ENCODE measurements around the gene CDH4.

Gene CDH4

DNA sequence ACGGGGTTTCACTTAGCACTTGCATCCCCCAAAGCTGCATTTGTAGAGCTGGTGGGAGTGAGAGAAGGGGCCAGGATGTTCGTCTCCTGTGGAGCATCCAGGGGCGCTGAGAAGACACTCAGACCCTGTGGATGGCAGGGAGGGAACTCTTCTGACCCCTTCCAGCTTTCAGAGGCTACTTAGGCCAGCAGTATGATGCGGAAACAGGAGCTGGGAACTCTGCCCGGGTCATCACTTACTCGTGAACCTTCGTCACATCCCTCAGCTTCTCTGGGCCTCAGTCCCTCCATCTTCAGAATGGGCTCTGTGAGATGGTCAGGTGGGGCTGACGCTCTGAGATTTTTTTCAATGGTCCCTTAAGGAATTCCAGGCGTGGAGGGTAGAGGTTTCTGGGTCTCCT, 585.1 kb downstream of the CDH4 start:
- DNase-seq (ENCODE audit: low read depth, low spot score) = no peak

DNA sequence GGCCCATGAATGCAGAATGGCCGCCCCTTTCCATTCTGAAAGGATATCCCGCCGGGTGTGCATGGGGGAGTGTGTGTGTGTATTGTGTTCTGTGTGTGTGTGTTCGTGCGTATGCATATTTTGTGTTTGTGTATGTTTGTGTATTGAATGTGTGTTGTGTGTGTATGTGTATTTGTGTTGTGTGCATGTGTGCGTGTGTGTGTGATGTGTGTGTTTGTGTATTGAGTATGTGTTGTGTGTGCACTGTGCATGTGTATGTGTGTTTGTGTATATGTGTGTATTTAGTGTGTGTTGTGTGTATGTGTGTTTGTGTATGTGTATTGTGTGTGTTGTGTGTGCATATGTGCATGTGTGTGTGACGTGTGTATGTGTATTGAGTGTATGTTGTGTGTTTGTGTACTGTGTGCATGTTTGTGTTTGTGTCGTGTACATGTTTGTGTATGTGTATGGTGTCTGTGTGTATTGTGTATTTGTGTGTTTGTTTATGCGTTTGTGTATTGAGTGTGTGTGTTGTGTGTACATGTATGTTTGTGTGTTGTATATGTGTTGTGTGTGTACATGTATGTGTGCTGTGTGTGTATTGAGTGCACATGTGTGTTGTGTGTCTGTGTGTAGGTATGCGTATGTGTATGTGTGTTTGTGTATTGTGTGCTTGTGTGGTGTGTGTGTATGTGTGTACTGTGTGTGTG, 587.3 kb downstream of the CDH4 start:
- DNase-seq (ENCODE audit: low read depth, low spot score) = no peak

DNA sequence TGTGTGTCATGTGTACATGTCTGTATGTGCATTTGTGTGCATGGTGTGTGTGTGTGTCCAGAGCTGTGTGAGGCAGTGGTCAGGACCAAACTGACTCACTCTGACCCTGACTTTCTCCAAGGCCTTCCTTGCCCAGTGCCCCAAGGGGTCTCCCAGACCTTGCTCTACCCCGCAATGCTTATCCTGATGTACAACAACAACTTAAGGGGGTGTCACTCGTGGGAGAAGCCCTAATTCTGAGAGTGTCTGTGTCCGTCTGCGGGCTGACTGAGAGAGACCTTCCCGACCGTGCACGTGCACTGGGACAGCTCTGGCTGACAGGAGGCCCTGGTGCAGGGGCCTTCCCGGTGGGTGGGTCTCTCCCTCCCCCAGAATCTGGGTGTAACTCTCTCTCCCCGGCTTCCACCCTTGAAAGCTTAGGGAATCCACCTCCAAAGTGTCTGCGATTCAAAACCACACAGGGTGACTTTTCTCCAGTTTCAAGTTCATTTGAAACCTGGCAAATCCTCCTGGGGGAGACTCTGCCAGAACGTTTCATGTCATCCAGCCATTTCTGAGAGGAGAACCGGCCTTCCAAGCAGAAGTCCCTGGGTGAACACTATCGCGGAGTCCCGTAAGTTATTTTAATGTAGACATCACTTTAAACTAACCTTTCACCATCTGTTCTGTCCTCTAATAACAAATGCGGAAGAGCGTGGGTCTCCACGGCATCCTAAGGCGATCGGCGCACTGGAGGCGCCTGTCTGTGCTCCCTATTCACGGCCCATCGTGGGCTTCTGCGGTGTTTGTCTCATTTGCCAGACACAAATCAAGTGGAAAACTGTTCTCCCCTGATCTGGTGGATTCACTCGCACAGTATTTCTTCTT, 588.1 kb downstream of the CDH4 start:
- DNase-seq (ENCODE audit: low read depth, low spot score) = no peak

DNA sequence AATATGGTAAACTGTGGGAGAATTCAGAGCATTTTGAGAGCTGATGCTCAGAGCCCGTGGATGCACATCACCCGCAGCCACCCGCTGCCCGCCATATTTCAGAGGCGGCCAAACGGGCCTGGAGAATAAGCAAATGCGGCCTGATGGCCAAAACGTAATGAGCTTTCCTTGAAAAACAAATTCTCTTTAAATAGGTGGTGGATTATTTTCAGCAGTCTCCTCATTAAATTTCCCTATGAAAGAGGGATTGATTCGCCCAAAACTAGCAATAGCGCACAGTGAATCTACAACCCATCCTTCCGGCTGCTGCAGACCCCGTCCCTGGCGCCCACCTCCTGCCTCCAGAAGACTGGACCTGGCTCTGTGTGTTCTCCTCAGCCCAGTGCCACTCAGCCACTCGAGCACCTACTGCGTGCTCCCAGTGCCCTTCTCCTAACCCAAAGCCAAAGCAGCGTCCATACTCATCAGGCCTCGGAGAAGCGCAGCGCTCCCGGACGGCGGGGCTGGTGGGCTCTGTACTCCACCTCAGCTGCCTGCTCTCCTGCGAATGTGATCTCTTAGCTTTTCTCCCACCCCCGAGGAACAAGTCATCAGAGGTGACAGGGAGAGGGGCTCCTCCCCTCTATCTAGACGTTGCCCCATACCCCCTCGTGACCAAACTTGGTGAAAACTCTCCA, 588.9 kb downstream of the CDH4 start:
- DNase-seq (ENCODE audit: low read depth, low spot score) = no peak

DNA sequence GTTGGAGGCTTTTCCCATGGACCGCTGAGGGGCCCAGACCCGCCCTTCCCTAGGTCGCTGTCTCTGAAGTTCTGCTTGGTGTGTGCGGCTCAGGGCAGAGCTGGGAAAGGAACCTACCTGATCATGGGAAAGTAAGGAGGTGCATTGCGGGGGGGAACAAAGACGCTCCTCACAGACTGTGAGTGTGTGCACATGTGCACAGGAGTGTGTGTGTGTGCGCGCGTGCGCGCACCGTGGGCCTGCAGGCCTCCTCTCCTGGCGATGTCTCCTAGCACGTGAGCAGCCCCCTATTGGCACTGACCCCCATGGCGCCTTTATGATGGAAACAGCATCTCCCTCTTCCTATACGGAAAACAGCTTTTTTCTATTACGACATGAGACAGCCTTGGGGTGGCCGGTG, 589.5 kb downstream of the CDH4 start:
- DNase-seq (ENCODE audit: low read depth, low spot score) = no peak

DNA sequence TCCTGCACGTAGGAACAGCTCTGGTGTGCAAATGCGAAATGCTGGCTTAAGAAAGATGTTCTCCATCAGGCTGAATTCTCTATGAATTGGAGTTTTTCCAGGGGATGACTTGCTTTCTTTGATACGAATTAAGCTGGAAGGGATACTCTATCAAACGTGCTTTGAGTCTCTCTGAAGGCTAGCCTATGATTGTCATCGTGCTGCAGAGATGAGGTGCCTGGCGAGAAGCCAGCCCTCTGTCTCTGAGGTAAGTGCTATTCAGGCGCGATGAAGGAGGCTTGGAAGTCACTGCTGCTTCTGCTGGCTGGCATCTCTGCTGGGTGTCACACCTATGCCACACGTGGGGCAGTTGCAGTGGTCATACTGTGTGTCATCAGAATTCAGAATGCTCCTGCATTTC, 589.9 kb downstream of the CDH4 start:
- DNase-seq (ENCODE audit: low read depth, low spot score) = no peak

DNA sequence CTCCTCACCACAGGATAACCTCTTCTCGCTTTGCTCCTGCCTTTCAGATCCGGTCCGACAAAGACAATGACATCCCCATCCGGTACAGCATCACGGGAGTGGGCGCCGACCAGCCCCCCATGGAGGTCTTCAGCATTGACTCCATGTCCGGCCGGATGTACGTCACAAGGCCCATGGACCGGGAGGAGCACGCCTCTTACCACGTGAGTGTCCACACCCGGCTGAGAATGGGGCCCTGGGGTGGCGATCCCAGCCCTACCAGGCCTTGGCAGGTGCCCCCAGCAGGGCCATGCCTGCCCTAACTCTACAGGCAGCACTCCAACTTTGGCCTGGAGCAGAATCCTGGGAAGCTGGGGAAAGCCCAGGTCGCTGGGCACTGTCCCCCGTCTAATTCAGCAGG, 592.6 kb downstream of the CDH4 start:
- DNase-seq (ENCODE audit: low read depth, low spot score) = no peak

DNA sequence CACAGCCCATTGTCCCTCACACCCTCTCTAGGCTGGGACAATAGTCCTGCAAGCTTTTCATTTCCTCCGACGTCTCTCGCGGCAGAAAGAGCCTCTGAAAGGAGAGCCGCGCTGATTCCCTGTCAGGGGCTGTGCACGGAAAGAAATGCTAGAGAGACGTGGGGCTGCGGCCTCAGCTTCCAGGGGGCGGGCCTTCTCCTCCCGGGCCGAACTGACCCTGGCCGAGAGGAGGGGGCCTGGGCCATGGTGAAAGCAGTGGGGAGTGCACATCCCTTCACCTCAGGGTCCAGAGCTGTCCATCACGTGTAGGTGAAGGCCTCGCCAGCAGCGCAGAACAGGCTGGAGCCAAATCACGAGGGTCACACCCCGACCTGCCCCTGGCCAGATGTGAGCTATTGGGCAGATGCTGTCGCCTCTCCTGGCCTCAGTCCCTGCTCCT, 593.2 kb downstream of the CDH4 start:
- DNase-seq (ENCODE audit: low read depth, low spot score) = no peak

DNA sequence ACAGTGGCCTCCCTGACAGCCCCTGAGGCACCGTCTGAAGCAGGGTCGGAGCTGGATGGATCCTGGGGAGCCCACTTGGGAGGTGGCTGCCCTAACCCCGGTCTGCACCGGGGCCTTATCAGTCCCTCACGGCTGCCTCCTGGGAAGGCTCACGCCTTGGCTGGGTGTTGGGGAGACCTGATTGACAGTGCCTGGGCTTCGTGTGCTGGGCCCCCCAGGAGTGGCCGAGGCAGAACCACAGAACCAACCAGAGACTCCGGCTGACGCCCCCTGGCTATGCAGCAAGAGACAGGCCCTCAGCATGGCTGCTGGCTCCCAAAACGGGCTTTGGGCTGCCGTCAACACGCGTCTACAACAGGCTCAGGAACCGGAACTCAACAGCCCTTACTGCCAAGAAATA, 594.0 kb downstream of the CDH4 start:
- DNase-seq (ENCODE audit: low read depth, low spot score) = no peak

DNA sequence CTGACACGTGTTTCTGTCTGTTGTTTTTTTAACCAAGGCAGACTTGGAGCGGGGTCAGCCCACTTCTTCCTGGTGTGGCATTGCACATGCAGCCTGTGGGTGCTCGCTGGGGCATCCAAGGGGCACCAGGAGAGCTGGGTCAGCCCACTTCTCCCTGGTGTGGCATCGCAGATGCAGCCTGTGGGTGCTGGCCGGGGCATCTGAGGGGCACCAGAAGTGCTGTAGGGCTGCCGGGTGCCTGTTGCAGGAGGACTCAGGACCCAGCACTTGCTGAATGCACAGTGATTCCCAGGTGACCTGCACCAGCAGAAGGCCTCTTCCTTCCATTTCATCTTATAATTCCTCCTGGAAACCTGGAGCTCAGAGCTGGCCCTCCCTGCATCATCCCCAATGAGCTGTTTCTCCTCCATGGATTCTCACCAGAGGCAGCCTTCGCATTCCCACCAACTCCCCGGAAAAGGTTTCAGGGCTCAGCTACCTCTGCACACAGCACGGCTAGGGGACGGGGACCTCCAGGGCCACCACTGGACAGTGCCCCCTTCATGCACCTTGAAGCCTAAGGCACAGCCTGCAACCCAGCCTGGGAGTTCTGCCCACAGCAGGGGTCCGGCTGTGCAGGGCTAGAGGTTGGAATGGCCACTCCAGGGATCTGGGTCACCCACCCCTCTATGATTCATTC, 594.8 kb downstream of the CDH4 start:
- DNase-seq (ENCODE audit: low read depth, low spot score) = no peak

DNA sequence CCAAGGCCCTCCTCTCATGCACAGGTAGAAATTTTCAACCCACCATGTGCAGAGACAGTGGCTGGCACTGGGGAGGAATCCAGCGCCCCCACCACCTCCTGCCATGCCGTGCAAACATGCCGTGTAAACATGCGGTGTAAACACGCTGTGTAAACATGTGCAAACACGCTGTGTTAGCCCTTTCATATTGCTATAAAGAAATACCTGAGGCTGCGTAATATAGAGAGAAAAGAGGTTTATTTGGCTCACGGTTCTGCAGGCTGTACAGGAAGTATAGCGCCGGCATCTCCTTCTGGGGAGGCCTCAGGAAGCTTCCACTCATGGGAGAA, 595.3 kb downstream of the CDH4 start:
- no peak for DNase-seq (ENCODE audit: low read depth, low spot score)

DNA sequence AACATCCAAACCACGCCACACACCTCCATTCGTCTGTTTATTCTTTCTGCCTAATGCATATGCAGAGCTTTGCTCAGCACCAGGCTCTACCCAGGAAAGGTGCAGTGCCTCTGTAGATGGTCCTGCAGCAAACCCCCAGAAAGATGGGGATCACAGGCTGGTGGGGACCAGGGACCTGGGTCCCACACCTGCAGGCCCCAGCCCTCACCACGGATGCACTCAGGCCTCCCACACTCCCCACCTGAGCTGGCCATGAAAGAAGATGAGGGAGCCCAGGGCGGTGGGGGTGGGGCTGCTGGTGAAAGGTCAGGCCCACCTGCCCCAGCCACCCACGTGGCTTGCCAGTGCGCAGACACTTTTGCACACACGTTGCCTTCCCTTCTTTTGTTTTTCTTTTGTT, 595.9 kb downstream of the CDH4 start:
- DNase-seq (ENCODE audit: low read depth, low spot score) = no peak

DNA sequence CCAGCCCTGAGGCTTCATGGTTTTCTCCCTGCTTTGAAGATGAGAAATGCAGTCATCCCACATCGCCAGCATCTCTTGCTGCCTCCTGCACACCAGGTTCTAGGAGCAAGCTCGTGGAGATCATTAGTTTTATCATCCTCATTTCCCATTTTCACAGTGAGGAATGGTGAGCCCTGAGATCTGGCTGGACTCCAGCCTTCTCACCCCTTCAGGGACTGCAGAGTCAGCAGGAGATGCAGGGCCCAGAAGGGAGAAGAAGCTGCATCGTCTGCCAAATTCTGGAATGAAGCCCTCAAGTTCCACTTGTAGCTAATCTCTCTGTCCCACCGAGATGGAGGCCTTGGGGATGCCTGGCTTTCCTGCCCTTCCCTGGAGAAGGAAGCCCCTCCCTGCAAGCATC, 596.8 kb downstream of the CDH4 start:
- DNase-seq (ENCODE audit: low read depth, low spot score) = no peak

DNA sequence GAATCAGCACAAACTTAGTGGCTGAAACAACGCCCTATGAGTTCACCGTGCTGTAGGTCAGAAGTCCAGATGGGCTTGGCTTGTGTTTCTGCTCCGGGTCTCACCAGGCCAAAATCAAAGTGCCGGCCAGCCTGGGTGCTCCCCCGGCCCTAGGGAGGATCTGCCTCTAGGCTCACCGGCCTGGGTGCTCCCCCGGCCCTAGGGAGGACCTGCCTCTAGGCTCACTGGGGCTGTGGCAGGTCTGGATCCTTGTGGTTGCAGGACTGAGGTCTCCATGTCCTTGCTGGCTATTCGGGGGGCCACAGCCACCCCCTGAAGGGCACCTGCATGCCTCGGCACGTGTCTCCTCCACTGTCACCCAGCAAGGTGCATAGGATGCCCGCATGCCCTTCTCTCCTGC, 597.3 kb downstream of the CDH4 start:
- DNase-seq (ENCODE audit: low read depth, low spot score) = no peak

DNA sequence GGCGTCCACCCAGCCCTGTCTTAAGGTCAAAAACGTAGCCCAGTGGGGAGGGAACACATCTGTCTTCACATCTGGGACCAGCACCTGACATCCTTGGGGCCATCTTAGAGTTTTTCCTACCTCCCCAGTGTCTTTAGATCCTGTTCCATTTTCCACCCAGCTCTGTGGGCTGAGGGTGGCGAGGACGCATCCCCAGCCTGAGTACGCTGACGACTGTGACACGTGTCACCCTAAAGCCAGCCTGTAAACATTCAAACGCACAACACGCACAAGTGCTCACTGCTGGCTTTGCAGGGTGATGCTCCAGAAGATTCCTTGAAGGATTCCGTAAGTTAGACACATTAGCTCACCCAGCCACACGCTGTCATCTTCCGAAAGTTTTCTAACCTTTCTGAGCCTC, 597.8 kb downstream of the CDH4 start:
- no peak for DNase-seq (ENCODE audit: low read depth, low spot score)

DNA sequence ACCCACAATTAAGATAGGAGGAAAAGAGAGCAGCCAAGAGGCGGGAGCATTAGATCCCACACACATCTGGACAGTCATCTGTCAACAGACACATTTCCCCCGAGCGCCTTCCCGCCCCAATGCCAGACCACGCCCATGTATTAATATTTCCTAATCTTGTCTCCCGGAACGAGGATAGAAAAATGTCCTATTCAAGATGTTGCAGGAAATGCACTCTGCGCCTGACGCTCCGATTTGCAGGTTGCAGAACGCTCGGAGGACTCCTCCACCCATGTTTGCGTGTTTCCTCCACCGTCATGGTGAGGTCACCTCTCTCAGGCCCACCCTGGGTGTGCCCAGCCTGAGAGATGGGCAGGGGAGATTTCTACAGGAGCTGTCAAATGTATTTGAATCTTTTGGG, 598.4 kb downstream of the CDH4 start:
- DNase-seq (ENCODE audit: low read depth, low spot score) = no peak

DNA sequence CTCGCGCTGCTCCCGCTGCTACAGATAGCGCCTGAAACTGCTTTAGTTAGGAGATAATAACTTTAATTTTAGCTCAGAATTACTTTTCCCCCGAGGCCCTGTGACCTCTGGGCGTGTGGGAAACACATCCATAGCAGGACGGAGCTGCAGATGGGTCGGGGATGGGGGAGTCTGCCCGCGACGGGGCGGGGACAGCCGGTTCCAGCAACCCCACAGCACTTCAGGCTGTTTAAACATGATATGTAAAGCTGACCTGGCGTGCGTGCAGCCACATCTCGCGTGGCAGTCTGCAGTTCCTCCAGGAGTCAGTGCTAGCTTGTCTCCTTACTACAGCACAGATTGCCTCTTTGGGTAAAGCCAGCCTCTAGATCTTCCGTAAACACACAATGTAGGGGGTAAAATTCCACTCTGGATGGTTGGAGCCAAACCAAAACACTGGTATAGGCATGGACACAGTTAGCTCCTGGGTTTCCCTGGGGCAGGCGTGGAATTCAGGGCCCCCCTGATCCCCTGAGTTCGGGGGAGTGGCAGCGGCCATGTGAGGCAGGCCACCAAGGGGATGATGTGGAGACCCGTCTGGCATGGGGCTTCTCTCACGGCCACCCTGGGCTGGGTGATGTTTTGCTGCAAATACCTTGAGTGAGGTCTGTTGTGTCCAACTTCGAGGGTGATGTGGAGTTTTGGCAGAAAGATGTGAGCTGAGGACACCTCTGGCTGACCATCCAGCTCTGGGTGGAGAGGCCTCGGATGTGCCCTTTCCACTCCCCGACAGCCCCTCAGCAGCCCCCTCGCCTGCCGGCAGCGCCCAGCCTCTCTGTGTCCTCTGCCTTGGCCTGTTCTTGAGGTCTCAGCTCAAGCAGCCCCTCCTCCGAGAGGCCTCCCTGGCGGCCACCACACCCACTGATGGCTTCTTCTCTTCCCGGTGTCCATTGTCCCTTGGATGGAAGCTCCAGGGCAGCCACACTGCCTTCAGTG, 599.2 kb downstream of the CDH4 start:
- DNase-seq (ENCODE audit: low read depth, low spot score) = no peak

DNA sequence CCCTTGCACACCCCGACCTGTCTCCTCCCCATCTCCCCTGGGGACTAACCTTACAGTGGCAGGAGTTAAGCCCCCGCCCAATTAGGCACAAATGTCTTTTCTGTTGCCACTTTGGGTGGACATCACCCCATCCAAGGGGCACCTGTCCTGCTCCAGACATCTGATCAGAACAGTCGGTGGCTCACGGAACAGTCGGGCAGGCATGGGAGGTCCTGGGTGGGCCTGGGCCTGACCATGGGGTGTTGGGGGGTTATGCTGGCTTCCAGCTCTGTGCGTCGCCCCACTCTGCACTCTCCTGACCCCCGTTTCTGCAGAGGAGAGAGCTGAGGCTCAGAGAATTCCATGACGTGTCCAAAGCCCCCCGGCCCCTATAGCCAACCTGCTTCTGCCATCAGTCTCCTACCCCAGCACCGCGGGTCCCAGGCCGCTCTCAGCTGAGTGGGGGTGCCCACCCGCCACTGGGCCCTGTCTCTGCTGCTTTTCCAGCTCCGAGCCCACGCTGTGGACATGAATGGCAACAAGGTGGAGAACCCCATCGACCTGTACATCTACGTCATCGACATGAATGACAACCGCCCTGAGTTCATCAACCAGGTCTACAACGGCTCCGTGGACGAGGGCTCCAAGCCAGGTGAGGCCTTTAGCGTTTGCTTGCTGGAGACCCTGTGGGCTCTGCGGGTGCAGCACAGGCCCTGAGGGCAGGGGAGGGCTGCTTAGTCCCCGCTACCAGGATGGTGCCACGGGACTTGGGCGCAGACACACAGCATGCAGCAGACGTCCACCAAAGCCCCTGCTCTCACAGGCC, 600.4 kb downstream of the CDH4 start:
- DNase-seq (ENCODE audit: low read depth, low spot score) = no peak

DNA sequence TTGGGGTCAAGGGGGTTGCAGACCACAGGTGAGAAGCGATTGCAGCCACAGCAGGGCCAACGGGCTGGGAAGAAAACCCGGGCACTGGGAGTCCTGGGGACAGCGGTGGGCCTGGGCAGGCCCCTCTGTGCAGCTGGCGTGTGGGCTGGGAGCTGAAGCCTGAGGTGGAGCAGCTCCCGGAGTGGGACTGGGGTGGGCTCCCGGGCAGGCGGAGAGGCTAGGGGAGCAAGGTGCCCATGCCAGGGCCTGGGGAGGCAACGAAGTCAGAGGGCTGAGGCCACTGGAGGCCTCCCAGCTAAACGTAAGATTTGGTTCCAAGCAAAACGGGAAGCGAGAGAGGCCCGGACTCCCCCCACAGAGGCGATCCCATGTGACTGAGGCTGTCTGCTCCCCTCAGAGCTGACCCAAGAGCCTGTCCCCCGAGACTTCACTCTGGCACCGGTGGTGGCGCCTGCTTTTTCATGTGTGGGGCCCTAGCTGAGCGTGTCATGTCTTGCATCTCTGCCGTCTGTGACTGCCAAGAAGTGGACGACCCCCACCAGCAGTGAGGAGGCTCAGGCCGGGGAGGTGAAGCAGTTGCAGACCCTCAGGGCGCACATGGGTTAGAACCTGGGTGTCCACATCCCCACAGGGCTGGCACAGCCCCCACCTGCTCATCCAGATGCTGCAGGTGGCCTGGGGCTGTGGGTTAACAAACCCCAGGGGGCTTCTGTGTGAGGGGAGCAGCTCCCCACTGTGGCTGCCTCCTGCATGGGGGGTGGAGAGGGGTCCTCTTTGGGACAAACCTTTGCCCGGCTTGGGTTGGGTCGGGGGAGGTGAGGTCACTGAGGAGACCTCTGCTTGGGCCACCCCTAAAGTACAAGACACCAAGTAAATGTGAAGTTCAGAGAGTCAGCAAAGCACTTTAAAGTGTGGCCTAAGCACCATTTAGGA, 601.3 kb downstream of the CDH4 start:
- DNase-seq (ENCODE audit: low read depth, low spot score) = no peak
